CD4-positive, alpha-beta T cell treated with Interleukin-4 for 1 hour (primary cell): ENCODE results near the gene SLC37A1.
A peak's percentile ranks its signal among the peaks of the same experiment; 100 is the strongest.

Experiments used
- DNase-seq, 2 donors: peaks; one replicate each; pipeline ENCODE4 v3.0.0-alpha.2; 2020 to 2022

The SLC37A1 gene

DNA sequence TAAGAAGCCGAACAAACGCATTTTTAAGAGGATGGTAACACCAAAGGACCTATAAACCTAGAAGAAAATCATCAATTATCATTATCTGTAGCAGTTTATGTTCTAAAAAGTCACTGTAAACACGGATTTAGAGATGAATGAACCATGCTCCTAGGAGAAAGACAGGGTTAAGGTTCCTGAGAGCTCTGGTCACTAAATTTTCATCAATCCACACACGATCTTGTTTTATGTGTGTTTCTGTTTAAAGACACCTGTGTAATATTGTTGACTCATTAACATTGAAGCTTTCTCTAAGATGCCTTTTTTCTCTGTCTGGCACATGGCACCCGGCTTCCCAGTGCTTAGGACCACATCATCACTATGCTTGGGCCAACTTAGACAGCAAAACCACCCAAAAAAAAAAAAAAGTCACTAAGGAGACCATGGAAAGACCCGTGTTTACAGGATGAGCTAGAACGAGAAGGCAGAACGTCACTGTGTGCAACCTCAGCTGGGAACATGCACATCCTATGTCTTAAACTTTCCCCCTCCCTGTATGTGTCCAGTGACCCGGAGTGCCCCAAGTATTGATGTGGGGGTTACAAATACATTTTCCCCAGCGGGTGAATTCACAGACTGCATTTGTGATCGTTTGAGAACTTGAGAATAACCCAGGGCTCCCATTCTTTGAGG, 84.0 kb downstream of the SLC37A1 start:
- no peak for DNase-seq

DNA sequence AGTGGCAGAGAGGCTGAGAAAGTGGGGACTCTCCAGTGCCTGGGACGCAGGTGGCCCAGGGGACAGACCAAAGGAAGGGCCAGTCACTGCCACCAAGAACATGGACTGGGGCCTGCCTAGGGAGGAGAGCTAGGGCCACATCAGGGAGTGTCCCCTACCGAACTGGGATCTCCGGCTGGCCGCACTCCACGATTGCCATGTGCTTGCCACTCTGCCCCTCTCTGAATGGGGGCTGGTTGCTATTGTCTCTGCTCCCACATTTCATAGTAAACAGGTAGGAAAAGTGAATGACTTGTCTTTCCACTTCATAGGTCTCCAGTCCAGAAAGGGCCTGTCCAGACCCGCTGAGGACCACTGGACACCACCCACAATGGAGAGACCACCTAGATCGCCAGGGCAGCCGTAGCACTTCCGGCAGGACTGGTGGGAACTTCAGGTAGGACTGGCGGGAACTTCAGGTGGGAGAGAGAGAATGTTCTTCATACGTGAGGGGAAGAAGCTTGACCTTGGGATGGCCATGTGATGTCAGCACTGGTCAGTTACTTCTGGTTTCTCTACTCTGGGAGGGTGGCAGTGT, 84.6 kb downstream of the SLC37A1 start:
- no peak for DNase-seq

- DNase-seq = no peak
These were observed 85.8 kb downstream of the SLC37A1 start for GRCh38 chr21:42599486-42599885.

DNA sequence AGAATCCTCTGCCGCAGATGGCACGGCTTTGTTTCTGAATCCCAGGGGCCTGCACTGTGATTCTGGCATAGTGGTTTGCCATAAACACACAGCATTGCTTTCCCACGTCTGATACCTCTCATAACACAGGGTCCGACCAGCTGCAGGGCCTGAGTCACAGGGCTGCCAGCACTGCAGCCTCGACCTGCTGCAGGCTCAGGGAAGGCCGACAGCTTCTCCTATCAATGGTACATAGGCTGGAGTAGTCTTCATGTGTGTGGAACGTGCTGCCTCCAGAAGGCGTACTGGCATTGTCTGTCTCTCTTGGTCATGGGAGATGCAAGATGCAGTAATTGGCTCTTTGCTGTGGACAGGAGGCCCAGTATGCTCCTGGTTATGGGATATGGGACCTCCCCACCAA, 86.3 kb downstream of the SLC37A1 start:
- DNase-seq = no peak

DNA sequence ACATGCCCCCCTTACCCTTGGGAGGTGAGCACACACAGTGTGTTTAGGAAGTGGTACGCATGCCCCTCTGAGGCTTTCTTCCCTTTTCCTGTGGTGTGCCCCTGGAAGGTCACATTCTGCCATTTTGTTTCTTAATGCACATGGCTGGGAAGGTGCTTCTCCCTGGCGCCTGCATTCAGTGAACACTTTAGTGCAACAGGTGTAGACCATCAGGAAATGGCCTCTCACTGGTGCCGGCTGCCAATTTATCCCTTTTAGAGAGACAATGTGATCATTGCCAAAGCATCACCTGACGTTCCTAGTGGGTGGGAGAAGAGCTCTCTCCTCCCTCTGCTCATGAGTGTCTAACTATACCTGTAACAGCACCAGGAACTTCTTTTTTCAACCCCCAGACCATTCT, 88.0 kb downstream of the SLC37A1 start:
- DNase-seq = no peak

DNA sequence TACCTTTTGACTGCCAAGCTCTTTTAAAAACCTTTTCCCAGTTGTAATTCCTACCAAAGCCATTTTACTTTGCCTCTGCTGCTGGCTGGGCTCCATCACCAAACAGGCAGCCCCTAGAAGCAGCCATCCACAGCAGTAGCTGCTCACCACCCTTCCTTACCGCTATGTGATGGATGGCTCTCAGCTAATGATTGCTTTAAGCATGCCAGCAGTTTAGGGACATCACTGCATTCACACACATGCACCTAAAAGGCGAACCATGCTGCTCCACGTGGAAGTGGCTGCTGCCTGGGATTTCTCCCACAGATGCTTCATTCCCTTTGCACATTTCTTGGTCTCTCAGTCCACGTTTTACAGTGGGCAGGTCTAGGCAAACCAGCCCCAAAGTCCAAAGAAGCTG, 93.5 kb downstream of the SLC37A1 start:
- DNase-seq = no peak

GRCh38 chr21:42607525-42608102, 94.0 kb downstream of the SLC37A1 start:
- DNase-seq = no peak

- DNase-seq = no peak
These were observed 94.8 kb downstream of the SLC37A1 start for GRCh38 chr21:42608446-42608845.

DNA sequence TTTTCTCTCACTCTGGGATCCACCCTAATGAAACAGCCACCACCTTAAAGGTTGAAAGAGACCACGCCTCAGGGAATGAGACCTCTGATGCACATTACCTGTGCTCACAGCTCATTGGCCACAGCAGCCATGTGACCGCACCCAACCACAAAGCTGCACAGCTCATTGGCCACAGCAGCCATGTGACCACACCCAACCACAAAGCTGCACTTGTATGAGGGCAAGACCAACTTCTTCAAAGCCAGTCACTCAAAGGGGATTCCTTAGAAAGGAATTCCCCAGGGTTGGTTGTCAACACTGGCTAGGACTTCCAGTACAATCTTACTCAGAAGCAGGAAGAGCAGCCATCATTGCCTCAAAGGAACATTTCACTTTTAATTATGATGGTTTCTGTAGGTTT, 96.2 kb downstream of the SLC37A1 start:
- peak; percentile 38 to 41 for DNase-seq

DNA sequence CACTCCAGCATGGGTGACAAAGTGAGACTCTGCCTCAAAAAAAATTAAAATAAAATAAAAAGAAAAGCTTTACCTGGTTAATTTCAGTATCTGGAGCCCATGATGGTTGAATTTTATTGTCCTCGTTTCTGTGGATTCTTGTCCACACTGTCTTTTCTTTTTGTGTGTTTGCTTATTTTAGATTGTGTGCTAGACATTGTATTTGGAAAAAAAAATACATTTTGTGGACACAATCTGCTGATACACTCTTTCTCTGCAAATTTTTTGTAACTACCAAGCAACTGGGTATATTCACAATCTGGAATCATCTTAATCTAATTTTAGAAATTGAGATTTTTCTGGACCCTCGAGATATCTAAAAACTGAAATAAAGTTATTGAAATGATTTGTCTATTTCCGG, 98.2 kb downstream of the SLC37A1 start:
- no peak for DNase-seq

DNA sequence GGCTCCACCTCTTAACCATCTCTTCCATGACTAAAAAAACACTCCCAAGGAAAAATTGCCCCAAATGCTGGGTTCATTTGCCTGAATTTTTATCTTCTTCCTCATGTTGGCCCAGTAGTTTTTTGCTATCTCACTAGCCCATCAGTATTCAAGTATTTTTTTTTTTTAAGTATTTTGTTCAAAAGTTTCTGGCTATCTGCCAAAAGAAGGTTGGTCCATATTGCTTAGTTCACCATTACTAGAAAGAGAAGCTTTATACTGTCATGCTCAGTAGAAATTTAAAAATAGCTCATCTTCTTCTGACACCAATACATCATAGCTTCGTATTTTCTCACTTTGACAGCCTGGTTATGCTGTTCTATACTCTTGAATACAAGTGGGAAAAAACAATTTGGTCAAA, 98.7 kb downstream of the SLC37A1 start:
- no peak for DNase-seq

GRCh38 chr21:42613756-42614155, 100.1 kb downstream of the SLC37A1 start:
- DNase-seq = no peak

DNA sequence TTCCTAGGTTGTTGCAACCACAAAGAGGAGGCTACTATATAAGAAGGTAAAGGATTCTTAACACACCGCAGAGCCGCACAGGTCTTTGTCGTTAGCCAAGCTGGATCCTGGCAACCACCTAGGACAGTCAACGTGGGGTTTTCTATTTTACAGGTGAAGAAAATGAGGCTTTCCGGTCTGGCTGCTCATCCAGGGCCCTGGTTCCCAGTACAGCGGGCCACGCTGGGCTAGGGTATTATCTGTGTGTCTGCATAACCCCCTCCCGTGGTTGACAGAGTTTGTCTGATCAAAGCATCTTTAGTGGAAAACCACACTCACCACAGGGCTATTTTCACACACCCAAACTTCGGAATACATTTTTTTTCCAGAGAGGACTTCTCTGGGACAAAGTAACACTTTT, 100.7 kb downstream of the SLC37A1 start:
- peak; percentile 21 to 64 for DNase-seq

- peak; percentile 52 to 69 for DNase-seq
These were observed 101.2 kb downstream of the SLC37A1 start for GRCh38 chr21:42614811-42615351.

DNA sequence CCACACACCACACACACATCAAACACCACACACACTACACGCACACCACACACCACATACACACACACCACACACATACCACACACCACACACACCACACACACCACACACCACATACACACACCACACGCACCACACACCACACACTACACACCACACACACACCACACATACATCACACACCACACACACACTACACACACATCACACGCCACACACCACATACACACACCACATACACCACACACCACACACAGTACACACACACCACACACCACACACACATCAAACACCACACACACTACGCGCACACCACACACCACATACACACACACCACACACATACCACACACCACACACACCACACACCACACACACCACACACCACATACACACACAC, 101.7 kb downstream of the SLC37A1 start:
- peak in 1 of 2 donors; percentile 35 for DNase-seq

- no peak for DNase-seq
These were observed 102.3 kb downstream of the SLC37A1 start for GRCh38 chr21:42615924-42616323.

DNA sequence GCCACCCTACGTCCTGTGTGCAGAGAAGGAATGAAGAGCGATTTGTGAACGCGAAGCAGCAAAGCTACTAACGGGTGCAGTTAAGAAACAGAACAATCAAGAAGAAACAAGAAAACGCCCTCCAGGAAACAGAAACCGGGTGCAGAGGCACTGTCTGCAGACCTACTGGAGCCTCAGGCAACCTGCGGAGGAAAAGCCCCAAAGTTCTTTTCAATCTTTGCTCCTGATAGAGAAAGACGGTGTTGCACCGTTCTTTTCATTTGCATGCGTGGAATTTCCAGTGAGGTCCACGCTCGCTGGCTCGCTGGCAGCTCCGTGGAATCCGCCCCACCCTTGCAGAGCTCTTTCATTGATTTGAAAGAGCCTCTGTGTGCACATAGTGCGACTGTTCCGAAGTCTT, 102.8 kb downstream of the SLC37A1 start:
- DNase-seq = peak in 1 of 2 donors; percentile 18

DNA sequence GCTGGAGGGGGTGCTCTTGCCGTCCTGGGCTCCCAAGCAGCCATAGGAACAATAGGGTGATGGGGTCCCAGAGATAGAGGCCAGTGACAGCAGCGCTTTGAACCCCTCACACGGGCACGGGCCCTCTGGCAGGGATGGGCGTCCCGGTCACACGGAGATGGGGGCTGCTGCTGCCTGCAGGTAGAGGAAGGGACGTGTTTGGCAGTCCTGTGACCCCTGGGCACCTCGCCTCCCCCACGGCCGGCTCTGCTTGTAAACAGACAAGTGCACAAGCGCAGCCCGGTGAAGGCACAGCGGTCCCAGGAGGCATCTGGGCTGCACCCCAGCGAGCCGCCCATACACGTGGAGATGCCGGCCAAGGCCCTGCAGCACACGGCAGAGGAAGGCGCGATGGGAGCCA, 103.3 kb downstream of the SLC37A1 start:
- no peak for DNase-seq

- no peak for DNase-seq
These were observed 103.8 kb downstream of the SLC37A1 start for GRCh38 chr21:42617486-42617885.

- DNase-seq = no peak
These were observed 105.1 kb downstream of the SLC37A1 start for GRCh38 chr21:42618707-42619102.

GRCh38 chr21:42619166-42619565, 105.5 kb downstream of the SLC37A1 start:
- no peak for DNase-seq

GRCh38 chr21:42619841-42620240, 106.2 kb downstream of the SLC37A1 start:
- DNase-seq = no peak

- DNase-seq = no peak
These were observed 107.6 kb downstream of the SLC37A1 start for GRCh38 chr21:42621166-42621818.

DNA sequence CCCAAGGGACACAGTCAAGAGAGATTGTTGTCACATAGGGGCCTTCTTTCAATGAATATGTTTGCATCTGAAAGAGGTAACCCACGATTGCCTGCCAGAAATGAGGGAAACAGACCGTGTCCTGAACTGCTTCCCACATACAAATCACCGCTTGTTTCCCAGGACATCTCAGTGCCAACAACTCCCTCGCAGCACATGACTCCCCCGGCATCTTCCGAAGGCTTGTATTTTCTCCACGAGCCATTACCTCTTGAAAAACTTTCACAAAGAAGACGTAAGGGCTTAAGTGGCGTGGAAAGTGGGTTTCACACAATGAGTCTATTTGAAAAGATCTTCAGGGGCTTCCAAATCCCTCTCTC, 108.1 kb downstream of the SLC37A1 start:
- no peak for DNase-seq
